Lower leg skin (tissue), 3 donors: Measurements from ENCODE around the gene ACTN4.

ENCODE experiments used
- CTCF ChIP-seq, 3 donors: fragments of 450-650 bp; IDR thresholded peaks; one replicate each; pipeline ENCODE4 v1.5.1; 2016; ENCODE audit warnings: antibody characterized with exemption in 3 of 3, mild to moderate bottlenecking in 3 of 3, moderate library complexity in 2 of 3
- POLR2A ChIP-seq, 2 donors: fragments of 450-650 bp; IDR thresholded peaks; one replicate each; pipeline ENCODE4 v1.6.1; 2016 to 2017; ENCODE audit warnings: antibody characterized with exemption in 2 of 2, mild to moderate bottlenecking in 1 of 2, moderate library complexity in 1 of 2

GRCh38 chr19:38692458-38693379, 45.3 kb downstream of the ACTN4 start:
- TF ChIP-seq CTCF (IDR thresholded peaks at IDR 0.05) (no peak), POLR2A (IDR thresholded peaks at IDR 0.05) (no peak)
